Loucy (cell line): ENCODE results near the gene JRKL.

Experiments used
- CTCF ChIP-seq: fragments of 200-600 bp; sonication (generic); conservative IDR thresholded peaks from 2 replicates; pipeline ENCODE4 v1.5.1; 2014; ENCODE audit warnings: mild to moderate bottlenecking, antibody characterized with exemption, low read length
- EZH2phosphoT487 ChIP-seq: fragments of 200-600 bp; IDR thresholded peaks from 2 replicates; pipeline ENCODE4 v1.6.1; 2018; ENCODE audit warnings: antibody characterized with exemption, mild to moderate bottlenecking, moderate library complexity, borderline replicate concordance

- TF ChIP-seq CTCF, result no peak
- TF ChIP-seq EZH2phosphoT487, result no peak
These were observed 24.3 kb upstream of the JRKL start for GRCh38 chr11:96365493-96365892.
